Fibroblast of peridontal ligament (primary cell): ENCODE measurements around the gene TMEM164.
A peak's percentile ranks its signal among the peaks of the same experiment; 100 is the strongest.

Source experiments
- DNase-seq: peaks from one replicate; pipeline ENCODE4 v3.0.0-alpha.2; 2010; ENCODE audit errors: extremely low read depth

The TMEM164 gene

DNA sequence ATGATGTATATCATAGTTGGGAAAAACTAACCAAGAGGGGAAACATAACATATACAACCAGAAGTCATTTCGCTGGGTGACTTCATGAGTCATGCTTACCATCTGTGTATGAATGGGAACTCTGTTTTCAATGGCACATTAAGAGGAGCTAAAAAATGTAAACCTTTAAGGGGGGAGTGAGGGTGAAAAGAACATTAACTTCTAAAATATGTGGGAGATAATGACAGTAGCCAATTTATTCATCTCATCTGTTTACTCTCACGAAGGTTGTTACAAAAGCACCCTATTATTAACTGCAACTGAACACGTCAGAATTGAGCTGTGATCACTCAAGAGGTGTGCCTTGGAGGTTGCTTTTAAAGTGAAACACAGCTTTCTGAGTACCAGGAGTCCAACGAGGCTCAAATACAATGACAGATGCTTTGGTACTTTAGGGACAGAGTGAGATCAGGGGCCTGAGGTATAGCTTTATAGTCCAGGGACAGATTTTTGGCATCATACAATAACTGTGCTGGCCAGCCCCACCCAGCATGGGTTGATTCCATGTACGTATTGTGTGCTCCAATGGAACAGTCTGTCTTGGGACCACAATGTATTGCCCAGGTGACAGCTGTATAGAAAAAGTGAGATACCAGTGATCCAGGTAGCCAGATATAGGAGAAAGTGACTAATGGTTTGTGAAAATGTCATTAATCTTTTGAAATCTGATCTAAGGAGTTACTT lies 207.7 kb downstream of the TMEM164 start:
- peak; percentile 81 for DNase-seq

DNA sequence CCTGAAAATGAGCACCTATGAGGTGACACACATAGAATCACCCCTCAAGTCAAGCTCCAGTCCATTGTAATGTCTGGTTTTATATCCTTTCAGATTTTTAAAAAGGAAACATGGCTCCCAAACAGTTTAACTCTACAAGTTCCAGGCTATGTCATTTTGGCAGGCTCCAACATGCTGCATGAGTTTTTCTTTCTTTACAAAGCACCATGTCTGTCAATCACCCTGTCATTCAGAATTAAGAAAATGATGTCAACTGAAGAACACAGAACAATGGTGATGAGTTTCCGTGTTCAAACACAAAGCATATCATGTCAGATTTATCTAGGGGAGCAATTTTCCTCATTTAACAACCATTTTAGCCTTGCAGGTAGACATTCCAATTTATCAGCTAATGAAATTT lies 208.4 kb downstream of the TMEM164 start:
- no peak for DNase-seq

DNA sequence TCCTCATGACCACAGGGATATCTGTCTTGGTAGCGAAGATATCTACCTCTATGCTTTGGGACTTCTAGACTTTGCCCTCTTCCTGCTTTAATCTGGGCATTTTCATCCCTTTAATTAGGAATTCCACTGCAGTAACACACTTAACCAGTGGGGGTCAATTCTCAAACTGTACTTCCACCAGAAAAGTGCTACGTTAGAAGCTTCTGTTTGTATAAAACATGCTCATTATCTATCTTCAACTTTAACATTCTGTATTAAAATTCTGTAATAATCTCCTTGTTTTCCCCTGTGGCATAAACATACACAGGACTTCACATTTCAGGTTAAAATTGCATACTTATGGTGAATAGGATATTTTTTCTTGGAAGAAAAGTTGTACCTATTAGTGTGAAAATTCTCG lies 209.4 kb downstream of the TMEM164 start:
- DNase-seq, result no peak

DNA sequence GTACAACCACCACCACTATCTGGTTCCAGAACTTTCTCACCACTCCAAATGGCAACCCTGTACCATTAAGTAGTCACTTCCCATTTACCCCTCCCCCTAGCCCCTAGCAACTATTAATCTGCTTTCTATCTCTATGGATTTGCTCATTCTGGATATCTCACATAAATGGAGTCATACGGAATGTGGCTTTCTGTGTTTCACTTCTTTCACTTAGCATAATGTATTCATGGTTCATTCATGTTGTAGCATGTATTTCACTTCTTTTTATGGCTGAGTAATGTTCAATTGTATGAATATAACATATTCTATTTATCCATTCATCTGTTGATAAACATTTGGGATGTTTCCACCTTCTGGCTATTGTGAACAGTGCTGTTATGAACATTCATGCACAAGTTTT lies 210.3 kb downstream of the TMEM164 start:
- no peak for DNase-seq

DNA sequence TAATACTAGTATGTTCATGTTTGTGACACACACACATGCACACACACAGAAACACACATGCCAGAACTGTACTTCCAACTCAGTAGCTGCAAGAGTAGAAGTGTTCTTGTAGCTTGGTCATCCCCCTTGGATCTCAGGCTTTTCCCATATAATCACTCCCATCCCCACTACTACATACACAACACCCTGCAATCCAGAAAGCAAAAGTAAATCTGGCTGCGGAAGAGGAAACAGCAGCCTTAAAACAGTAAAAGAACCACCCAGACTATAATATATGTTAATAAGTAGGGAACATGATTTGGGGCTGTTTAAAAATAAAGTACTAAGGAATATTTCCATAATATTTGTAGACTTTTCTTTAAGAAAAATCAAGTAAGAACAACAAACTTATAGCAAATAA lies 211.8 kb downstream of the TMEM164 start:
- peak; percentile 42 for DNase-seq

DNA sequence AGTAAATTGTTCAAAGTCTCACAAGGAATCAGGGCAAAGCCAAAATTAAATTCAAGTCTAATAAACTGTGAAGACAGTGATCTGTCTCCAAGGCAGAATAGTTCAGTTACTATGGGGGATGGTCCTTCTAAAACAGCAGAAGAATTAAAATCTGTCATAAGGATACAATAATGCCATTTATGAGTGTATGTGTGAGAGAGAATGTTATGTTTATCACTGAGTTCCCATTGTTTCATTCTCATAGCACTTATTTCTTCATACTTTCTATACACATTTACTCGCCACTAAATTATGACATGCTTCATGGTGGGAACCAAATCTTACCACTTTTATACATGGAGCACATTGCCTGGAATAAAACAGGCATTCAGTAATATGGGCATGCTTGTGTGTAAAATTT lies 212.5 kb downstream of the TMEM164 start:
- no peak for DNase-seq

DNA sequence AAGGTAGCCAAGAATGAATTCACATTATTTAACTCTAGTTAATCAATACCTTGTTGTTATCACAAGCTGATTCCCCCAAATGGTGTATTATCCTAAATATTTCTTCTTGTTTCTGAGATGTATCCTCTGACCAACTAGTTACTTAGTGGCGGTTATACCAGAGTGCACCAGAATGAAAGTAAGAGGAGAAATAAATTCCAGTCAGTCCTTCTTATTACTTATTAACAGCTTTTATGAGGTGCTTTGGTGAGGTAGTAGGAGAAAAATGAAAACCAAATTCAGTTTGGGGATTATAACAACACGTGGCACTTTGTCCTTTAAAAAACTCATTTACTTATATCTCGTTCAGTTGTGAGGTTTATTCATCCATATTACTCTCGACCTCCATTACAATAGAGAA lies 213.1 kb downstream of the TMEM164 start:
- DNase-seq, result no peak

DNA sequence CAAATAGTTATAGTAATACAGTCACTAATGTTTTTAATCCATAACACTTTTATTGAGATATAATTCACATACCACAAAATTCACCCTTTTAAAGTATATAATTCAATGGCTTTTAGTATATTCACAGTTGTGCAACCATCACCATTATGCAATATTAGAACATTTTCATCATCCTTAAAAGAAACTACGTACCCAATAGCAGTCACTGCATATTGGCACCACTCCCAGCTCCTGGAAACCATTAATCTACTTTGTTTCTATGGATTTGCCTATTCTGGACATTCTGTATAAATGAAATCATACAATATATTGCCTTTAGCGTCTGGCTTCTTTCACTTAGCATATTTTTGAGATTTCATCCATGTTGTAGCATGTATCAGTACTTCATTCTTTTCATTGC lies 215.7 kb downstream of the TMEM164 start:
- DNase-seq, result peak; percentile 64

DNA sequence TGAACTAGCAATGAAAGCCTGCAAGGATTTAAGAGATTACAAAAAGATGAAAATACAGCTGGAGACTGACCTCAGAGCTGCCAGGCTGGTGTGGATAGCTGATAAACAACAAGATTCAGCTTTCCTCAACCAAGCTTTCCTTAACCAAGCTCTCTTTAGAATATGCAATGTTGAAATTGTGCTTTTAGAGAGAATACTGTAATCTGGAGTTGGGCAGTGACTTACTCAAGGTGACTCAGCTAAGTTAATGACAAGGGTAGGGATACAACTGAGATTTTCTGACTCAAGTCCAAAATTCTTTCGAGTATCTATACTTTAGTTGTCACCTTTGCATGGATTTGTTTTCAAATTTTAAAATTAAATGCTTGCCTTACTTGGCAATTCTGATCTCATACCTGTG lies 217.0 kb downstream of the TMEM164 start:
- DNase-seq, result peak; percentile 47

DNA sequence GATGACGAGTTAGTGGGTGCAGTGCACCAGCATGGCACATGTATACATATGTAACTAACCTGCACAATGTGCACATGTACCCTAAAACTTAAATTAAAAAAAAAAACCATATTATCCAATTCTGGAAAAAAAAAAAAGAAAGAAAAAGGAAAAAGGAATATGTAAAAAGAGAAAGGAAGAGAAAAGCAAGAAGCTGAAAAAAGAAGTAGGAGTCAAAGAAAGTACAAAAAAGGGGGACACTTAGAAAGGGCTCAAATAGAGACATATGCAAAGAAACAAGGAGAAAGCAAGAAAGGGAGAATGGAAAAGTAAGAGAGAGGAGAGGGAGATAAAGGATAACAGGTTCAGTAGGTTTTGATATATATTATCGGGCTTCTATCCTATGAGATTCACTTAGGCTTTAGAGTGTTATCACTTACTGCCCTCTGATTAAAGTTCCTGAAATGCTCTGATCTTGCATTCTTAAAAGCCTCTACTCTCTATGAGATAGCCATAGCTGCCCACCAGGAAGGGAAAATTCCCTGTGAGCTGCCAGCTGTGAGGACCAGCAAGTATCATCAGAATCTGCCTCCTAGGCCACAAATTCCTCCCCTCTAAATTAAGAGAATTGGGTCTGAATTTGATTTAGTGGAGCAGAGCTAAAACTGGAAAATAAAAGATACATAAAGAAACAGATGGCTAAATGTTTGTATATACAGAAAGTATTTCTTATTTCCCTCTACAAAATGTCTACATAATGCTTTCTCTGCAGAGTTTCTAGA lies 219.8 kb downstream of the TMEM164 start:
- no peak for DNase-seq

DNA sequence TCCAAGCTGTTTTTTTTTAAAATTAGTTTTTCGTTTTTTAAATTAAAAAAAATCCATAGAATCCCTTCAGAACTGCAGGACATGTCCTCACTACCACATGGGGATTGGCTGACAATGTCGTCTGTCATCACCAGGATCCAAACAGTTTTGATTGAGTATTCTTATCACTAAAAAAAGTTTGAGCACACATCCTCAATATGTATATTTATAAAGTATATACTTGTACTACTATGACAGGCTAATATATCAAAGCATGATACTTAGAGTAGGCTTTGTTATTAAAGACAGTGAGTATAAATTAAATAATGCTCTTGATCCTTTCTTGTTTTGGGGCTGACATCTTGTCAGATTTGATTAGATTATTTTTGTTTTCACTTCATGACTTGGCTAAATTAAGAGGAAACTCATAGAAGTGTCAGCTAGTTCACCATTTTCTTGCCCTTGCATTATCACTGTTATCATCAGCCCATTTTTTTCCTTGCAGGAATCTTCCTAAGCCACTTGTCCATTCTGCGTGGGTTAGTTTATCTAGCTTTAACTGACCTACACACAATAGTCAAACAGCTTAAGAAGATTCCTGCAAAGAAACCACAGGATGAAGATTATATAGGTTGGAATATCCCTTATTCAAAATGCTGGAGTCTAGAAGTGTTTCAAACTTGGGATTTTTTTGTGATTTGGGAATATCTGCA lies 222.2 kb downstream of the TMEM164 start:
- no peak for DNase-seq

DNA sequence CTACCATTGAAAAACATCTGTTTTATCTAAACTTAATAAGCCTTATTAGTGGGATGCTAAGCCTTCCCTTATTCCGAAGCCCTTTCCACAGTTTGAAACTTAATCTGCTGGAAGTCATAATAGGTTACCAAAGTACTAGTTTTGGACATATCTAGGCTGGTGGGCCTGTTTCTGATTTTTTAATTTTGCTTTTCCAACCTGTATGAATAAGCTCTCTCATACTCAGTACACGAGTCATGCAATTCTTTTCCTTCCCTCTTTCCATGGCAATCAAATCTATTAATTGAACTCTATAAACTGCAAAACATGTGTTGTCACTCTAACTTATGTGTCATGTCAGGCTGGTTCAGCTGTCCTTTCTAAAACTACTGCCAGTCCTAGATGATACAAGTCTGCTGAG lies 224.0 kb downstream of the TMEM164 start:
- DNase-seq, result peak; percentile 41
